NT2/D1 (cell line): ENCODE results near the gene ST3GAL4.

ENCODE experiments used
- YY1 ChIP-seq: IDR thresholded peaks from 2 replicates; pipeline ENCODE4 v1.6.1; 2011; ENCODE audit not compliant: insufficient read length, insufficient read depth
- ZNF274 ChIP-seq: IDR thresholded peaks from 2 replicates; pipeline ENCODE4 v1.6.1; 2011; ENCODE audit warnings: mild to moderate bottlenecking, low read depth, low read length

GRCh38 chr11:126317756-126318573, 37.5 kb upstream of the ST3GAL4 start:
- TF ChIP-seq ZNF274 (no peak), YY1 (no peak)
